Activated CD8-positive, alpha-beta memory T cell treated with anti-CD3 and anti-CD28 coated beads, Interleukin-2, amount 50 U/mL, for 24 hours (primary cell): ENCODE data around the gene CHERP.

Experiments
- DNase-seq: peaks from one replicate; pipeline ENCODE4 v3.0.0-alpha.2; 2020; ENCODE audit errors: extremely low read depth

Gene CHERP

DNA sequence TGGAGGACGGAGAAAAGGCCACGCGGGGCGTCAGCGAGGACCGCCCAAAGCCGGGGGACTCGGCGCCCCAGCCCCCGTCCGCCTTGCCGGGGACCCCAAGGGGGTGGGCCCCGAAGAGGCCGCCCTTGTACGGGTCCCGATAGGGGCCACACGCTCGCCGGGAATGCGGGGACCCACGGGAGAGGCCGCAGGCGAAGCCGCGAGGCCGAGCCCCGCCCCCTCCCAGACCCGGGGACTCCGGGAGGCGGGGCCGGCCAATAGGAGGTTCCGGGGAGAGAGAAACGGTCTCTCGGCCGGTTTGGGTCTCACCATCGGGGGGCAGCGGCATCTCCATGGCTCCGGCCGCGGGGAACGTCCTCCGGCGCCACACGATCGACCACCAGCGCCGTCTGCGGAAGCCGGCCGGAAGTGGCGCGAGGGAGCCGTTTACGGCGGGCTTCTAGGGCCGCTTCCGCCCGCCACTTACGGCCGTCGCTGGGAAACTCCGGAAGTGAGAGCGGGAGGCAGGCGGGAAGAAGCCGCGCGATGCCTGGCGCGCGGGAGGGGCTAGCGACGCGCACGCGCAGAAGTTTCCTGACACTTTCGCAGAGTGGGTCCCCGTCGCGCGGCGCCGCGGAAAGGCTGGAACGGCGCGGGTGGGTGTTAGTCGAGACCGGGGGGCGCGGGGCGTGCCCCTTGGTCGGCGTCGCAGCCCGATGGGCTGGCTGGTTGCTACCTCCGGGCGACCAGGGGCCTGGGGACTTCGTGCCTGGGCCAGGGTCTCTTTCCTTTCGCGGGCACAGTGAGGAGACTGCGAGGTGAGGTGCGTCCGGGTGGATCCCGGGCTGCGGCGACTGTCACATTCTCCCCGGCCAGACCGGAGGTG lies at the start of gene CHERP:
Gene CHERP, minus strand, starts transcription at position 393 of the 865 bp plus-strand sequence. Its CDS starts 59 bp downstream, at position 334.
- peak; percentile 82 for DNase-seq

DNA sequence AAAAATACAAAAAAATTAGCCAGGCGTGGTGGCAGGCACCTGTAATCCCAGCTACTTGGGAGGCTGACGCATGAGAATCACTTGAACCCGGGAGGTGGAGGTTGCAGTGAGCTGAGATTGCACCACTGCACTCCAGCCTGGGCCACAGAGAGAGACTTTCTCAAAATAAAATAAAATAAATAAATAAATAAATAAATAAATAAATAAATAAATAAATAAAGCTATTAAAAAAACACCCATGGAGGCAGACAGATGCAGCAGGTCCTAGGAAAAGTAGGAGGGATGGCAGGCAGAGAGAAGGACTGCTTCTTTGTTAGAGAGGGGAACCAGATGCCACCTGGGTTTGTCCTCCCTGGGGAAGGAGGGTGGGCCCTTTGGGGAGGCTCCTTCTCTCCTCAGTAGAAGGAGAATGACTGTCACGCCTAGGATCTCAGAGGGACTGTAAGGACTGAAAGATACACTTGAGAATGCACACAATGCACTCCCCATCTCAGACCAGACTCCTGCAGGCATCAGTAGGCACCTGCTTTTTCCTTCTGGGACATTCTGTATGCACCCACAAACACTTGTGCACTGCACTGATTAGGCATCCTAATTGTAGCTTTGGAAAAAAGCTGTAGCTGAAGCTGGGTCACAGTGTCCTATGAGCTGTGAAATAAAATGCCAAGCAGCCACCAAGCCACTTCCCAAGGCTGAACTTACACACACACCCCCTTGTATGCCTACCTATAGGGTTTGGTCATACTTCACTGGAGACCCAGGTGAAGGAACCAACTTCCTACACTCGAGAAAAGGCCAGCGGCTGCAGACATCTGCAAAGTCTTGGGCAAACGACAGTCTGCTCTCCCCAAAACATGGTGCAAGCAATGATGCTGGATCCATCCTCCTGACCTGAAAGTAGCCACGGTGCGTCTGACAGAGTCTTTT lies 48.9 kb upstream of the CHERP start:
- DNase-seq: no peak

DNA sequence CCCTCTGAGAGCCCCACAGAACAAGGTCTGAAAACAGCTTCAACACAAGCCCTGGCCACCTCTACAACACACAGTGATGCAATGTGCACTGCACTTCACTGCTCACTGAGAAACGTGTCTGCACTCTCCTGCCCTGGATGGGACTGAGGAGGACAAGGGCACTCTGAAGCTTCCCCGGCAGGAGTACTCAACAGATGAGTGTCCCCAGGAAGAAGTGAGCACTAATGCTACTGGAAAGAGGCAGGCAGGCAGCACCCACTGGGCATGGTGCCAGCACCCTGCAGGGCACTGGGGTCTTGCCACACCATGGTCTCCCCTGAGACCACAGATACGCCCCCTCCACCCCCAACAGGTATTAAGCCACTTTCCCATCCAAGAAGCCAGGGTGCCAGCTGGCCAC lies 47.7 kb upstream of the CHERP start:
- no peak for DNase-seq

DNA sequence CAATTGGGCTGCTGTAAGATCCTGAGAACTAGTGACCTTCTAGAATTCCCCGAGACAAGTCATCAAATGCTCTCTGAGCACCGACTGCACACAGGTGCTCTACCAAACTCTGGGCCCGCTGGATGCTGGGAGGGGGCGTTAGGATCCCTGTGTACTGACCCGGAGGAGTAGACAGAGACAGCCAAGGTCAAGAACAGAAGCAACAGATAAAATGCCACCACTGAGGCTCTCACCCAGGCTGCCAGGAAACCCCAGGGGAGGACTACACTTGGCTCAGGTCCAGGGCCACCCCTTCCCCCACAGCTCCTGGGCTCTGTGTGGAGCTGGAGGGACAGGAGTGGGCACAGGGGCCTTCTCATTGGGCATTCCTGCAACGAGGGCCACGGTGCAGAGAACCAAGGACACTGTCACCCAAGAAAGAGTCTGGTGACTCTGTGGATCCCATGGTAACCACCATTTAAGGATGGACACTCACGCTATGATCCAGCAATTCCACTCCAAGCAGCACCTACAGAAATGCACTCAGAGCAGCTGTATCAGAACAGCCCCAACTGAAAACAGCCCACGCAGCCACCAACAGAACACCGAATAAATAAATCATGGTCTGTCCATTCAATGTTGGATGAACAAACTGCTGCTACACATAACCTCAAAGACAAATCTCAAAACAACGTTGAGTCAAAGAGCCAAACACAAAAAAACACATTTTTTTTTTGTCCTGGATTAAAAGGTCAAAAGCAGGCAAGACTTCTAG lies 46.8 kb upstream of the CHERP start:
- no peak for DNase-seq

DNA sequence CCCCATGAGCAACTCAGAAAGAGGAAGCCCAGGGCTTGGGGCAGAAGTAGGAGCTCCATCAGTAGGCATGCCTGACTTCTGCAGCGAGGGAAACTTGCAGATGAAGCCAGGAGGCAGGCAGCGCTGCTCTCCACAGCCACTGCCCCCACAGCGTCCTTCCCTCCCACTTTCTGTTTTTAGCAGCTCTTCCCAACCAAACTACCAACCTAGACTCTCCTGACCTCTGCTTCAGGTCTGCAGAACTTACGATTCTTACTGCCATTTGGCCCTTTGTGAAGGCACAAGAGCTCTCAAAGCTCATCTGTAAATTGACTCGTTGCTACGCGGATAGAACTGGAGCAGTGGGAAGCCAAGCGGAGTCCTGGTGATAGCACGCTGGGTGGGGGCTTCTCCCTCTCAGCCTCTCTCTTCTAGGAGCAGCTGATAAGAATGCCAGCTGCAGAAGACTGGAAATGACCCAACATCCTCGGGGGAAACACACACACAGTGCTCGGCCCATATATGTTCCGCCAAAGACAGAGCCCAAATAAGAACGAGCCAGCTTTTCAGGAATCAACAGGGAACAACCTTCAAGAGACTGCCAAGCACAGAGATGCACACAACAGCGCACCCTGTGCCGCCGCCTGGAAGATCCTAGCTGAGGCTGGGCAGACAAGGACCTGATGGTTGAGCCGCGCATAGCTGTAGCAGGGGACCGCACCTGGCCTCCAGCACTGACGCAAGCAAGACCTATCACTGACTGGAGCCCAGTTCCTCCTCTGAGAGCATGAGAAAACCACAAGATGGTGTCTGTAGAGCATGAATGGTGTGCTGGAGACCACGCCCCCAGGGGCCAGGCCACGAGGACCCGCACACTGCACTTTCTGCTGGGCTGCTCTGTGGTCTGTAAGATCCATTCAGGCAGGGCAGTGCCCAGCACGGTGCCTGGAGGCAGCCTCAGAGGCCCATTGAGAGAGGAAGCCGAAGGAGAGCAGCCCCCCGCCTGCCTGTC lies 45.9 kb upstream of the CHERP start:
- no peak for DNase-seq

- DNase-seq: no peak
These were observed 45.0 kb upstream of the CHERP start for GRCh38 chr19:16586991-16587832.

DNA sequence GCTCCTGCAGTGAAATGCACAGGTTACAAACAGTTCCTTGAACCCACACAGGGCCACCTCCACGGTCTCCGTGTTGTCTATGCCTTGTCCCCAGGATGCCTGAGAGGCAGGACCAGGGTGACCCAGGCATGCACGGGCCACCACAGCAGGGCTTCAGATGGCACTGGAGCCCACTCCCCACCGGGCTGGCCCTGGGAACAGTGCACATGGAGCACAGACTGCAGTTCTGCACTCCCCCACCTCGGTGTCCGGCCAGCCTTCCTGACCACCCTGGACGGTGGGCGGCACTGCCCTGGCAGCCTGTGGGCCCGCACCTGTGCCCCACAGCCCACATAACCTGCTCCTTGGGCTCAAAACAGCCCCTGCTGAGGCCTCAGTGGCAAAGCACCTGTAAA lies 44.2 kb upstream of the CHERP start:
- no peak for DNase-seq

GRCh38 chr19:16585808-16586476 lies 43.7 kb upstream of the CHERP start:
- DNase-seq: no peak

GRCh38 chr19:16585094-16585801 lies 43.0 kb upstream of the CHERP start:
- DNase-seq: no peak

- DNase-seq: peak; percentile 76
These were observed 42.2 kb upstream of the CHERP start for GRCh38 chr19:16584248-16585093.

DNA sequence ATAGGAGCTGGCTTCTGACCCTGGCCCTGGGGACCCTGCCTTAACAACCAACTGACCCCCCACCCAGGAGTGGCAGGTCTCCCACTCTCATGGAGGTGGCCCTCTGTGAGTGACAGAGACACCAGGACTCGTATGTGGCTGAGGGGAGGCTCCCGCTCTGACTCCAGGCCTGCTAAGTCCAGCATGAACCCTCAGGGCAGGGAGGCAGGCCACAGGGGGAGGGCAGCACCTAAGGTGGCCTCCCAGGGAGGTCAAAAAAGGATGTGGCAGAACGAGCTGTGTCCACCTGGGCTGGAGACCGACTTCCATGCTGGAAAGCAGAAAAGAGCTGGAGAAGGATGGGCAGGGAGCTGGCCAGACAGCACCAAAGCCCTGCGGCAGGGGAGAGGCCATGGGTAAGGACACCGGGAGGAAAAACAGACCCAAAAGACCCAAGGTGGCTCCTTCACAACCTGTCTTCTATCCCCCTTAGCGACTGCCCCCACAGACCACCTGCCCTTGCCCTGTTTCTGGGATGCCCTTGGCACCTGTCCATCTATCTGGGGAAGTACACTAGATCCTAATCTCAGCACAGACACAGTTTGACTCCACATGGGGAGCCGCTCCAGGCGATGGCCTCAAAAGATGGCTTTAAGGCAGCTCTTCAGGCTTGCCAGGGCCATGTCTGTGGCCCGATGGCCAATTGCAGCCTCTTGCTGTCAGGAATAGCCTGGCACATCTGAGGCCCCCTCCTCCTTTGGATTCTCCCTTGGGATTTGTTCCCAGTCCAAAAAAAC lies 40.4 kb upstream of the CHERP start:
- DNase-seq: no peak

GRCh38 chr19:16581971-16582343 lies 39.7 kb upstream of the CHERP start:
- DNase-seq: no peak

DNA sequence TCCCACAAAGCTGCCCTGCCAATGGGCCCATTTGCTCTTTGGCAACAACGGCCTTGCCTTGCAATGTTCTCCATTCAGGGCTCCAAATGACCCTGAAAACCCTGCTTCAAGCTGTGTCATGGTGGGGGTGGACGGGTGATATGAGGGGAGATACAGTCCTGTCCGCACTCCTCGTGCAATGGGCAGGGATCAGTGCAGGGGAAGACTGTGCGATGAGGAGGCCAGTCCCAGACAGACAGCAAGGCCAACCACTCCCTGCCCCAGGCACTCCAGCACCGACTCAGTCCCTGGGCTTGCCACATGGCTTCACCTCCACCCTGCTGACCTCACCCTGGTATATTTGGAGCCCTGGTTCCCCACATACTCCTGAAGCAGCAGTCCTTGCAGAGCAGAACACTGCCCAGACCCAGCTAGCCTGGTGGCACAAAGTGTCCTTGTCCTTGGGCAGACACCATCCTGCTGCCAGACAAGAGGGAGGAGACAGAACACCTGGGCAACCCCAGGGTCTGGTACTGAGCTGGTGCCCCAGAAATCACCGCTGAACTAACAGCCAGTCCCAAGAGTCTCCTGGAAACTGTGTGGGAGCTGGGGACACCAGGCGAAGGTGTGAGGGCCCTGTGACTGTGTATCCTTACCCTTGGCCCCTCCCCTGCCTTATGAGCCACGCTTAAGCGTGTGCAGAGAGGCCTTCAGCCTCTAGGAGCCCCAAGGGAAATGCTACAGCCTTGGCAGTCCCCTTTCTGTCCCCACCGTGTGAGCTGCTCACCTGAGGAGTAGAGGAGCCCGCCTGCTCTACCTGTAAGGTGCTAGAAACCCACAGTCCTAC lies 39.1 kb upstream of the CHERP start:
- no peak for DNase-seq

DNA sequence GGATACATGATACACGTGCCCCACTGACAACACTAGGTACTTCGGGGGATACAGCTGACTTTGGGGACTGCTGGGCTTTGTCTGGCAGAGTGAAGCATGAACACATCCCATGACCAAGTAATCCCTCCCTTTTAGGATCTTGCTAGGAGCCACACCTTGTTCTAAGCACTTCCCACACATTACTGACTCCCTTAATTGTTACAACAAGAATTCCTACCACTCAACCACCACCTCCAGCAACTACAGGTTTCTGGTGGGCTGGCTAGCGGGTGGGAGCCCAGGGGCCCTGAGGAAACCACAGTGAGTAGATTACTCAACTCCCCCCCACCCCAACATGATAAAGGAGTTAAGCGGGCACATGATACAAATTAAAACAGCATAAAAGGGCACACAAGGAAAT lies 37.1 kb upstream of the CHERP start:
- DNase-seq: no peak

DNA sequence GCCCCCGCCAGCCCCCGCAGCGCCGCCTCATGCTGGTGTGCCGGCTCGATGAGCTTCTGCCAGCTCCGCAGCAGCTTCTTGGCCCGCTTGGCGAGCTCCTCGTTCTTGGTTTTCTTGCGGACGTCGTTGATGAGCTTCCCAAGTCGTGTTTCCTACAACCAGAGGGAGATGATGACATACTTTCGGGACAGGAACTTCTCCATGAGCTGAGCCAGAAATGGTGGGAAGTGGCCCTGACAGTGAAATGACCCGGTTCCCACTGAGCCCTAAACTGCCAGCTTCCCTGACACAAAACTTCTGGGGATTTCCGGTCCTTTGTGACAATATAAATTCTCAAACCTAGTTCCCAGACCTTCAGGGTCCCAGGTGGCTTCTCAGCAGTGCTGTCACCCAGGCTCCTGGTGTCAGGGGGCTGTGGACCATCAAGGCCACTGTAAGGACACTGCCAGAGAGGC lies 35.3 kb upstream of the CHERP start:
- DNase-seq: no peak
